ENCODE measurements around the gene MYCBP. TPM values are rescaled to one million over a fixed set of nuclear protein-coding genes. Genes with fewer than 3 reads are reported as not detected.

Gene MYCBP
- total and polyA plus RNA-seq, 2 of the 8 experiments (the other 6 are each of a cell fraction or from before 2014, with no cell fraction given) = 22.4 to 38.2 TPM

DNA sequence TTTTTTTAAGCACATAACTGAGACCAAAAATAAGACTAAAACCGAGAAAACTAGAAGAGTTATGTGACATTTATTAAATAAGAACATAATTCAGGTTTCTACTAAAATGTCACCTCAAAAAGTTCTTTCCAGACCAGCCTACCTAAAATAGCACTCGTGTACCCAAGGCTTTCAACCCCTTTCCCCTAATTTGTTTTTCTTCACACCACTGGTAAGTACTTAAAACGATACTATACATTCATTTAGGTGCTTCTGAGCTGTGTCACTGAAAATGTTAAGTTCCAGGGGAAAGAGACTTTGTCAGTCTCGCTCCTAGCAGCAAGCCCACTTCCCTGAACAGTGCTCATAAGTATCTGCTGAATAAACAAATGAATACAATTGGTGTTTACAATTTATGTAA is 20.4 kb downstream of the MYCBP start (continued):
- TF ChIP-seq, protein P1, sequence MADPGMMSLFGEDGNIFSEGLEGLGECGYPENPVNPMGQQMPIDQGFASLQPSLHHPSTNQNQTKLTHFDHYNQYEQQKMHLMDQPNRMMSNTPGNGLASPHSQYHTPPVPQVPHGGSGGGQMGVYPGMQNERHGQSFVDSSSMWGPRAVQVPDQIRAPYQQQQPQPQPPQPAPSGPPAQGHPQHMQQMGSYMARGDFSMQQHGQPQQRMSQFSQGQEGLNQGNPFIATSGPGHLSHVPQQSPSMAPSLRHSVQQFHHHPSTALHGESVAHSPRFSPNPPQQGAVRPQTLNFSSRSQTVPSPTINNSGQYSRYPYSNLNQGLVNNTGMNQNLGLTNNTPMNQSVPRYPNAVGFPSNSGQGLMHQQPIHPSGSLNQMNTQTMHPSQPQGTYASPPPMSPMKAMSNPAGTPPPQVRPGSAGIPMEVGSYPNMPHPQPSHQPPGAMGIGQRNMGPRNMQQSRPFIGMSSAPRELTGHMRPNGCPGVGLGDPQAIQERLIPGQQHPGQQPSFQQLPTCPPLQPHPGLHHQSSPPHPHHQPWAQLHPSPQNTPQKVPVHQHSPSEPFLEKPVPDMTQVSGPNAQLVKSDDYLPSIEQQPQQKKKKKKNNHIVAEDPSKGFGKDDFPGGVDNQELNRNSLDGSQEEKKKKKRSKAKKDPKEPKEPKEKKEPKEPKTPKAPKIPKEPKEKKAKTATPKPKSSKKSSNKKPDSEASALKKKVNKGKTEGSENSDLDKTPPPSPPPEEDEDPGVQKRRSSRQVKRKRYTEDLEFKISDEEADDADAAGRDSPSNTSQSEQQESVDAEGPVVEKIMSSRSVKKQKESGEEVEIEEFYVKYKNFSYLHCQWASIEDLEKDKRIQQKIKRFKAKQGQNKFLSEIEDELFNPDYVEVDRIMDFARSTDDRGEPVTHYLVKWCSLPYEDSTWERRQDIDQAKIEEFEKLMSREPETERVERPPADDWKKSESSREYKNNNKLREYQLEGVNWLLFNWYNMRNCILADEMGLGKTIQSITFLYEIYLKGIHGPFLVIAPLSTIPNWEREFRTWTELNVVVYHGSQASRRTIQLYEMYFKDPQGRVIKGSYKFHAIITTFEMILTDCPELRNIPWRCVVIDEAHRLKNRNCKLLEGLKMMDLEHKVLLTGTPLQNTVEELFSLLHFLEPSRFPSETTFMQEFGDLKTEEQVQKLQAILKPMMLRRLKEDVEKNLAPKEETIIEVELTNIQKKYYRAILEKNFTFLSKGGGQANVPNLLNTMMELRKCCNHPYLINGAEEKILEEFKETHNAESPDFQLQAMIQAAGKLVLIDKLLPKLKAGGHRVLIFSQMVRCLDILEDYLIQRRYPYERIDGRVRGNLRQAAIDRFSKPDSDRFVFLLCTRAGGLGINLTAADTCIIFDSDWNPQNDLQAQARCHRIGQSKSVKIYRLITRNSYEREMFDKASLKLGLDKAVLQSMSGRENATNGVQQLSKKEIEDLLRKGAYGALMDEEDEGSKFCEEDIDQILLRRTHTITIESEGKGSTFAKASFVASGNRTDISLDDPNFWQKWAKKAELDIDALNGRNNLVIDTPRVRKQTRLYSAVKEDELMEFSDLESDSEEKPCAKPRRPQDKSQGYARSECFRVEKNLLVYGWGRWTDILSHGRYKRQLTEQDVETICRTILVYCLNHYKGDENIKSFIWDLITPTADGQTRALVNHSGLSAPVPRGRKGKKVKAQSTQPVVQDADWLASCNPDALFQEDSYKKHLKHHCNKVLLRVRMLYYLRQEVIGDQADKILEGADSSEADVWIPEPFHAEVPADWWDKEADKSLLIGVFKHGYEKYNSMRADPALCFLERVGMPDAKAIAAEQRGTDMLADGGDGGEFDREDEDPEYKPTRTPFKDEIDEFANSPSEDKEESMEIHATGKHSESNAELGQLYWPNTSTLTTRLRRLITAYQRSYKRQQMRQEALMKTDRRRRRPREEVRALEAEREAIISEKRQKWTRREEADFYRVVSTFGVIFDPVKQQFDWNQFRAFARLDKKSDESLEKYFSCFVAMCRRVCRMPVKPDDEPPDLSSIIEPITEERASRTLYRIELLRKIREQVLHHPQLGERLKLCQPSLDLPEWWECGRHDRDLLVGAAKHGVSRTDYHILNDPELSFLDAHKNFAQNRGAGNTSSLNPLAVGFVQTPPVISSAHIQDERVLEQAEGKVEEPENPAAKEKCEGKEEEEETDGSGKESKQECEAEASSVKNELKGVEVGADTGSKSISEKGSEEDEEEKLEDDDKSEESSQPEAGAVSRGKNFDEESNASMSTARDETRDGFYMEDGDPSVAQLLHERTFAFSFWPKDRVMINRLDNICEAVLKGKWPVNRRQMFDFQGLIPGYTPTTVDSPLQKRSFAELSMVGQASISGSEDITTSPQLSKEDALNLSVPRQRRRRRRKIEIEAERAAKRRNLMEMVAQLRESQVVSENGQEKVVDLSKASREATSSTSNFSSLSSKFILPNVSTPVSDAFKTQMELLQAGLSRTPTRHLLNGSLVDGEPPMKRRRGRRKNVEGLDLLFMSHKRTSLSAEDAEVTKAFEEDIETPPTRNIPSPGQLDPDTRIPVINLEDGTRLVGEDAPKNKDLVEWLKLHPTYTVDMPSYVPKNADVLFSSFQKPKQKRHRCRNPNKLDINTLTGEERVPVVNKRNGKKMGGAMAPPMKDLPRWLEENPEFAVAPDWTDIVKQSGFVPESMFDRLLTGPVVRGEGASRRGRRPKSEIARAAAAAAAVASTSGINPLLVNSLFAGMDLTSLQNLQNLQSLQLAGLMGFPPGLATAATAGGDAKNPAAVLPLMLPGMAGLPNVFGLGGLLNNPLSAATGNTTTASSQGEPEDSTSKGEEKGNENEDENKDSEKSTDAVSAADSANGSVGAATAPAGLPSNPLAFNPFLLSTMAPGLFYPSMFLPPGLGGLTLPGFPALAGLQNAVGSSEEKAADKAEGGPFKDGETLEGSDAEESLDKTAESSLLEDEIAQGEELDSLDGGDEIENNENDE (IDR thresholded peaks at IDR 0.05; ENCODE audit: insufficient replicate concordance, low read length) = no peak
- no peak for TF ChIP-seq POLR2AphosphoS5 (IDR thresholded peaks at IDR 0.05; ENCODE audit: low read depth, low read length)
- no peak for TF ChIP-seq JUN (IDR thresholded peaks at IDR 0.05; ENCODE audit: low read depth, low read length)
- TF ChIP-seq RFX5 (IDR thresholded peaks at IDR 0.05; ENCODE audit: borderline replicate concordance, low read depth, low read length) = no peak
- no peak for TF ChIP-seq ZNF274 (IDR thresholded peaks at IDR 0.05; ENCODE audit: borderline replicate concordance, extremely low read depth, low read length)
- no peak for TF ChIP-seq HDAC2 (IDR thresholded peaks at IDR 0.05; ENCODE audit: borderline replicate concordance in 1 of 2, low read depth in 2 of 2, low read length in 2 of 2)
- TF ChIP-seq POLR2A (IDR thresholded peaks at IDR 0.05; ENCODE audit: control extremely low read depth in 1 of 2, low read depth in 2 of 2, low read length in 2 of 2) = no peak
- no peak for TF ChIP-seq CBX5 (IDR thresholded peaks at IDR 0.05; ENCODE audit: low read depth, low read length)
- no peak for TF ChIP-seq EP300 (IDR thresholded peaks at IDR 0.05; ENCODE audit: borderline replicate concordance in 1 of 2, low read depth in 2 of 2, low read length in 2 of 2)
- no peak for TF ChIP-seq BACH1 (IDR thresholded peaks at IDR 0.05; ENCODE audit: low read length)
- no peak for TF ChIP-seq TCF12 (IDR thresholded peaks at IDR 0.05; ENCODE audit: low read depth, low read length)
- TF ChIP-seq MAFK (IDR thresholded peaks at IDR 0.05; ENCODE audit: low read depth, low read length) = no peak
- TF ChIP-seq ASH2L (IDR thresholded peaks at IDR 0.05; ENCODE audit: low read length) = no peak
